ENCODE results near the gene PTPA. TPM values are rescaled to one million over a fixed set of nuclear protein-coding genes. Genes with fewer than 3 reads are reported as not detected.
"Not testable (repeated sequence)": the region's sequence is repeated elsewhere in the genome, so short reads cannot be mapped to it uniquely, and the experiment has no call there.

Gene PTPA
- total and polyA plus RNA-seq, 2 donors, result 48.5 to 125 TPM

GRCh38 chr9:129181246-129181645 is 70.0 kb downstream of the PTPA start:
- H3K27ac ChIP-seq (ENCODE audit: low read depth), result no peak overlapping the region
- WGBS, result 82% methylated on average over 5 of the region's 5 CpGs
- no peaks in the 10 kb centered on the region for H3K36me3 ChIP-seq (ENCODE audit: insufficient read depth)
- no peak overlapping the region for H3K4me3 ChIP-seq (ENCODE audit: low read depth, low read length)
- no peaks in the 10 kb centered on the region for H3K4me1 ChIP-seq (ENCODE audit: insufficient read depth)
- DNase-seq (ENCODE audit: extremely low spot score), result no peak

GRCh38 chr9:129182122-129182521 is 70.9 kb downstream of the PTPA start:
- DNase-seq (ENCODE audit: extremely low spot score), result no peak
- 90% methylated on average over 4 of the region's 4 CpGs for WGBS
- Histone ChIP-seq H3K4me1 (ENCODE audit: insufficient read depth) (no peaks in the 10 kb centered on the region), H3K36me3 (ENCODE audit: insufficient read depth) (no peaks in the 10 kb centered on the region), H3K4me3 (ENCODE audit: low read depth, low read length) (no peak overlapping the region), H3K27ac (ENCODE audit: low read depth) (no peak overlapping the region)

GRCh38 chr9:129182625-129183494 is 71.6 kb downstream of the PTPA start:
- 76% methylated on average over 20 of the region's 20 CpGs for WGBS
- no peak for DNase-seq (ENCODE audit: extremely low spot score)
- no peak overlapping the region for H3K4me3 ChIP-seq (ENCODE audit: low read depth, low read length)
- H3K36me3 ChIP-seq (ENCODE audit: insufficient read depth), result no peaks in the 10 kb centered on the region
- H3K27ac ChIP-seq (ENCODE audit: low read depth), result no peak overlapping the region
- no peaks in the 10 kb centered on the region for H3K4me1 ChIP-seq (ENCODE audit: insufficient read depth)

GRCh38 chr9:129183495-129184218 is 72.4 kb downstream of the PTPA start:
- no peak for DNase-seq (ENCODE audit: extremely low spot score)
- Histone ChIP-seq H3K4me3 (ENCODE audit: low read depth, low read length) (no peak overlapping the region), H3K36me3 (ENCODE audit: insufficient read depth) (no peaks in the 10 kb centered on the region), H3K4me1 (ENCODE audit: insufficient read depth) (no peaks in the 10 kb centered on the region), H3K27ac (ENCODE audit: low read depth) (no peak overlapping the region)
- WGBS, result 62% methylated on average over 6 of the region's 6 CpGs

GRCh38 chr9:129184219-129184524 is 73.0 kb downstream of the PTPA start:
- no peak for DNase-seq (ENCODE audit: extremely low spot score)
- Histone ChIP-seq H3K4me3 (ENCODE audit: low read depth, low read length) (no peak overlapping the region), H3K36me3 (ENCODE audit: insufficient read depth) (no peaks in the 10 kb centered on the region), H3K4me1 (ENCODE audit: insufficient read depth) (no peaks in the 10 kb centered on the region), H3K27ac (ENCODE audit: low read depth) (no peak overlapping the region)
- 74% methylated on average over 7 of the region's 7 CpGs for WGBS

- Histone ChIP-seq H3K4me3 (ENCODE audit: low read depth, low read length) (no peak overlapping the region), H3K36me3 (ENCODE audit: insufficient read depth) (no peaks in the 10 kb centered on the region), H3K27ac (ENCODE audit: low read depth) (no peak overlapping the region), H3K4me1 (ENCODE audit: insufficient read depth) (no peaks in the 10 kb centered on the region)
- DNase-seq (ENCODE audit: extremely low spot score), result no peak
- WGBS, result 51% methylated on average over 9 of the region's 9 CpGs
Observed at GRCh38 chr9:129184596-129185122, 73.4 kb downstream of the PTPA start.

GRCh38 chr9:129185402-129185801 is 74.2 kb downstream of the PTPA start:
- H3K27ac ChIP-seq (ENCODE audit: low read depth), result no peak overlapping the region
- 95% methylated on average over 6 of the region's 6 CpGs for WGBS
- no peaks in the 10 kb centered on the region for H3K36me3 ChIP-seq (ENCODE audit: insufficient read depth)
- no peaks in the 10 kb centered on the region for H3K4me1 ChIP-seq (ENCODE audit: insufficient read depth)
- H3K4me3 ChIP-seq (ENCODE audit: low read depth, low read length), result no peak overlapping the region
- DNase-seq (ENCODE audit: extremely low spot score), result no peak

- WGBS, result 78% methylated on average over 10 of the region's 10 CpGs
- no peak for DNase-seq (ENCODE audit: extremely low spot score)
Observed at GRCh38 chr9:129185991-129186390, 74.8 kb downstream of the PTPA start.

GRCh38 chr9:129187042-129187441 is 75.8 kb downstream of the PTPA start:
- Histone ChIP-seq H3K4me3 (ENCODE audit: low read depth, low read length) (no peak overlapping the region), H3K27ac (ENCODE audit: low read depth) (no peak overlapping the region), H3K4me1 (ENCODE audit: insufficient read depth) (no peaks in the 10 kb centered on the region), H3K36me3 (ENCODE audit: insufficient read depth) (no peaks in the 10 kb centered on the region)
- WGBS, result 92% methylated on average over 1 of the region's 1 CpG
- DNase-seq (ENCODE audit: extremely low spot score), result no peak

More at GRCh38 chr9:129185991-129186390, 74.8 kb downstream of the PTPA start:
- H3K4me3 ChIP-seq (ENCODE audit: low read depth, low read length), result no peak overlapping the region
- H3K27ac ChIP-seq (ENCODE audit: low read depth), result no peak overlapping the region
- H3K36me3 ChIP-seq (ENCODE audit: insufficient read depth), result no peaks in the 10 kb centered on the region
- H3K4me1 ChIP-seq (ENCODE audit: insufficient read depth), result no peaks in the 10 kb centered on the region

- WGBS, result 97% methylated on average over 8 of the region's 8 CpGs
- H3K4me3 ChIP-seq (ENCODE audit: low read depth, low read length); H3K4me1 ChIP-seq (ENCODE audit: insufficient read depth); H3K27ac ChIP-seq (ENCODE audit: low read depth); H3K36me3 ChIP-seq (ENCODE audit: insufficient read depth); DNase-seq (ENCODE audit: extremely low spot score): not testable (repeated sequence)
Observed at GRCh38 chr9:129189971-129190370, 78.8 kb downstream of the PTPA start.

GRCh38 chr9:129191234-129191633 is 80.0 kb downstream of the PTPA start:
- no peaks in the 10 kb centered on the region for H3K4me1 ChIP-seq (ENCODE audit: insufficient read depth)

GRCh38 chr9:129193655-129194054 is 82.4 kb downstream of the PTPA start:
- Histone ChIP-seq H3K27ac (ENCODE audit: low read depth) (no peak overlapping the region), H3K4me1 (ENCODE audit: insufficient read depth) (no peaks in the 10 kb centered on the region), H3K4me3 (ENCODE audit: low read depth, low read length) (no peak overlapping the region), H3K36me3 (ENCODE audit: insufficient read depth) (no peaks in the 10 kb centered on the region)
- 85% methylated on average over 7 of the region's 7 CpGs for WGBS
- no peak for DNase-seq (ENCODE audit: extremely low spot score)

More at GRCh38 chr9:129191234-129191633, 80.0 kb downstream of the PTPA start:
- Histone ChIP-seq H3K27ac (ENCODE audit: low read depth) (no peak overlapping the region), H3K36me3 (ENCODE audit: insufficient read depth) (no peaks in the 10 kb centered on the region), H3K4me3 (ENCODE audit: low read depth, low read length) (no peak overlapping the region)
- 95% methylated on average over 7 of the region's 7 CpGs for WGBS
- DNase-seq (ENCODE audit: extremely low spot score), result no peak

GRCh38 chr9:129194221-129194620 is 83.0 kb downstream of the PTPA start:
- H3K36me3 ChIP-seq (ENCODE audit: insufficient read depth), result no peaks in the 10 kb centered on the region

GRCh38 chr9:129195606-129196005 is 84.4 kb downstream of the PTPA start:
- 94% methylated on average over 10 of the region's 10 CpGs for WGBS

More at GRCh38 chr9:129194221-129194620, 83.0 kb downstream of the PTPA start:
- H3K4me1 ChIP-seq (ENCODE audit: insufficient read depth), result no peaks in the 10 kb centered on the region
- H3K4me3 ChIP-seq (ENCODE audit: low read depth, low read length), result no peak overlapping the region
- WGBS, result 48% methylated on average over 3 of the region's 3 CpGs
- DNase-seq (ENCODE audit: extremely low spot score), result no peak
- no peak overlapping the region for H3K27ac ChIP-seq (ENCODE audit: low read depth)

More at GRCh38 chr9:129195606-129196005, 84.4 kb downstream of the PTPA start:
- Histone ChIP-seq H3K36me3 (ENCODE audit: insufficient read depth) (no peaks in the 10 kb centered on the region), H3K4me1 (ENCODE audit: insufficient read depth) (no peaks in the 10 kb centered on the region), H3K4me3 (ENCODE audit: low read depth, low read length) (no peak overlapping the region), H3K27ac (ENCODE audit: low read depth) (no peak overlapping the region)
- no peak for DNase-seq (ENCODE audit: extremely low spot score)
